H1 (cell line): ENCODE data around the gene CDCA7L. TPM values are rescaled to one million over a fixed set of nuclear protein-coding genes. Genes with fewer than 3 reads are reported as not detected.
A peak's percentile ranks its signal among the peaks of the same experiment; 100 is the strongest.

Source experiments
- CTCF ChIA-PET: fragments of 300-600 bp; sonication (Branson Sonifier 250); formaldehyde crosslinking; loops from one replicate; lab custom pipeline; 2021; ENCODE audit not compliant: partially characterized antibody; lab: Charles Lee
- POLR2A ChIA-PET: fragments of 300-600 bp; sonication (Branson Sonifier 250); formaldehyde crosslinking; loops from one replicate; lab custom pipeline; 2021; ENCODE audit warnings: inconsistent platforms; ENCODE audit not compliant: partially characterized antibody; lab: Charles Lee
- DNase-seq, 2 experiments: peaks; one replicate each; pipeline versions ENCODE4 v3.0.0 to v3.0.0-alpha.2; 2010 to 2022; ENCODE audit warnings: low spot score in 2 of 2, low read depth in 1 of 2, mixed read lengths in 1 of 2
- FAIRE-seq: peaks from 2 replicates; lab custom pipeline; 2011; peaks lifted over from hg19 to GRCh38; lab: Jason Lieb, UNC
- H2AFZ ChIP-seq: 2 replicates; pipeline ENCODE4 v1.8.1; 2012; ENCODE audit warnings: low read length, inconsistent platforms
- H2AK5ac ChIP-seq: 2 replicates; pipeline ENCODE4 v1.6.1; 2013; ENCODE audit warnings: low read depth, low read length
- H2BK120ac ChIP-seq: replicated peaks from 2 replicates; pipeline ENCODE3; 2013; ENCODE audit warnings: low read depth, low read length, inconsistent platforms
- H2BK12ac ChIP-seq: 2 replicates; pipeline ENCODE4 v1.6.1; 2013; ENCODE audit warnings: low read depth, low read length
- H2BK15ac ChIP-seq: 2 replicates; pipeline ENCODE4 v1.6.1; 2013; ENCODE audit warnings: low read length
- H2BK20ac ChIP-seq: 2 replicates; pipeline ENCODE4 v1.6.1; 2013; ENCODE audit warnings: low read length
- H2BK5ac ChIP-seq: 2 replicates; pipeline ENCODE4 v1.6.1; 2013; ENCODE audit warnings: low read depth, low read length
- H3K14ac ChIP-seq: 2 replicates; pipeline ENCODE4 v1.6.1; 2013; ENCODE audit warnings: inconsistent platforms; ENCODE audit not compliant: insufficient read length
- H3K18ac ChIP-seq: 2 replicates; pipeline ENCODE4 v1.6.1; 2013; ENCODE audit warnings: low read length; ENCODE audit errors: extremely low read depth
- H3K23ac ChIP-seq: 2 replicates; pipeline ENCODE4 v1.6.1; 2013; ENCODE audit warnings: inconsistent platforms; ENCODE audit not compliant: insufficient read length
- H3K23me2 ChIP-seq: 2 replicates; pipeline ENCODE4 v1.6.1; 2013; ENCODE audit warnings: low read depth, low read length
- H3K27ac ChIP-seq: 2 replicates; pipeline ENCODE4 v1.6.1; 2011; ENCODE audit warnings: low read depth, low read length, inconsistent platforms
- H3K27me3 ChIP-seq, 4 experiments: replicated peaks in 1 of 4; 1 replicate in 1 of 4; 2 replicates in 3 of 4; pipeline versions ENCODE4 v1.6.1 to v1.8.1; 2011 to 2013; ENCODE audit warnings: low read length in 3 of 4, mild to moderate bottlenecking in 3 of 4, inconsistent platforms in 2 of 4, mixed read lengths in 2 of 4, moderate library complexity in 1 of 4; ENCODE audit not compliant: control insufficient read depth in 3 of 4, insufficient read depth in 3 of 4; ENCODE audit errors: extremely low read depth in 1 of 4
- H3K36me3 ChIP-seq, 4 experiments: 2 replicates each; pipeline versions ENCODE4 v1.6.1 to v1.8.1; 2011 to 2013; ENCODE audit warnings: mild to moderate bottlenecking in 4 of 4, low read length in 3 of 4, moderate library complexity in 2 of 4, control low read depth in 1 of 4, inconsistent platforms in 1 of 4; ENCODE audit not compliant: insufficient read depth in 4 of 4, control insufficient read depth in 2 of 4
- H3K4ac ChIP-seq: replicated peaks from 2 replicates; pipeline ENCODE3; 2013; ENCODE audit warnings: low read length, low read depth, mixed read lengths, inconsistent platforms; ENCODE audit not compliant: insufficient read length
- H3K4me1 ChIP-seq, 4 experiments: replicated peaks in 1 of 4; 1 replicate in 1 of 4; 2 replicates in 3 of 4; pipeline versions ENCODE4 v1.6.1 to v1.8.1; 2011 to 2013; ENCODE audit warnings: low read length in 3 of 4, inconsistent platforms in 2 of 4, mixed read lengths in 1 of 4; ENCODE audit not compliant: insufficient read depth in 4 of 4, control insufficient read depth in 3 of 4
- H3K4me2 ChIP-seq, 2 experiments: 2 replicates each; pipeline versions ENCODE4 v1.6.1 to v1.8.1; 2011 to 2013; ENCODE audit warnings: low read depth in 2 of 2, low read length in 2 of 2, control low read depth in 1 of 2, inconsistent platforms in 1 of 2, mild to moderate bottlenecking in 1 of 2; ENCODE audit not compliant: insufficient read depth in 1 of 2
- H3K4me3 ChIP-seq, 4 experiments: fragments of 200-600, 300-600 bp in 1 of 4; sonication (generic), shearing (Covaris generic), sonication (Bioruptor Twin) in 1 of 4; 2 replicates each; pipeline versions ENCODE4 v1.5.1 to v1.8.1; 2011 to 2016; ENCODE audit warnings: low read length in 4 of 4, low read depth in 3 of 4, control low read depth in 2 of 4, inconsistent platforms in 2 of 4, mild to moderate bottlenecking in 2 of 4, mixed read lengths in 1 of 4, moderate library complexity in 1 of 4; ENCODE audit not compliant: insufficient read depth in 2 of 4; ENCODE audit errors: extremely low read depth in 1 of 4
- H3K56ac ChIP-seq: replicated peaks from 2 replicates; pipeline ENCODE3; 2013; ENCODE audit warnings: low read depth, mild to moderate bottlenecking, mixed read lengths, low read length, inconsistent platforms; ENCODE audit not compliant: insufficient read length
- H3K79me1 ChIP-seq: 2 replicates; pipeline ENCODE4 v1.6.1; 2013; ENCODE audit warnings: low read depth, low read length, control low read depth
- H3K79me2 ChIP-seq, 2 experiments: 2 replicates each; pipeline versions ENCODE4 v1.6.1 to v1.8.1; 2012 to 2013; ENCODE audit warnings: low read length in 2 of 2, mild to moderate bottlenecking in 2 of 2, inconsistent platforms in 1 of 2; ENCODE audit not compliant: insufficient read depth in 2 of 2, control insufficient read depth in 1 of 2
- H3K9ac ChIP-seq, 4 experiments: replicated peaks in 1 of 4; 1 replicate in 1 of 4; 2 replicates in 3 of 4; pipeline versions ENCODE4 v1.6.1 to v1.8.1; 2011 to 2013; ENCODE audit warnings: low read depth in 3 of 4, low read length in 3 of 4, control low read depth in 2 of 4, mild to moderate bottlenecking in 2 of 4, moderate library complexity in 2 of 4, inconsistent platforms in 1 of 4; ENCODE audit errors: extremely low read depth in 1 of 4
- H3K9me3 ChIP-seq, 2 experiments: 2 replicates each; pipeline versions ENCODE4 v1.6.1 to v1.8.1; 2012 to 2013; ENCODE audit warnings: mild to moderate bottlenecking in 2 of 2, moderate library complexity in 2 of 2, control low read depth in 1 of 2, inconsistent platforms in 1 of 2, low read depth in 1 of 2, low read length in 1 of 2, mixed read lengths in 1 of 2; ENCODE audit not compliant: insufficient read depth in 2 of 2
- H4K20me1 ChIP-seq, 2 experiments: replicated peaks in 1 of 2; 2 replicates each; pipeline versions ENCODE3 to v1.8.1; 2011 to 2013; ENCODE audit warnings: inconsistent platforms in 2 of 2, low read length in 2 of 2, mild to moderate bottlenecking in 1 of 2; ENCODE audit not compliant: insufficient read depth in 2 of 2, control insufficient read depth in 1 of 2
- H4K5ac ChIP-seq: 2 replicates; pipeline ENCODE4 v1.6.1; 2013; ENCODE audit warnings: low read length, low read depth, mixed read lengths, inconsistent platforms; ENCODE audit not compliant: insufficient read length
- H4K8ac ChIP-seq: 2 replicates; pipeline ENCODE4 v1.8.0; 2013; ENCODE audit warnings: mild to moderate bottlenecking, moderate library complexity, low read length, inconsistent platforms; ENCODE audit not compliant: insufficient read depth; ENCODE audit errors: extremely low read depth
- H4K91ac ChIP-seq: replicated peaks from 2 replicates; pipeline ENCODE3; 2013; ENCODE audit warnings: low read length, mixed read lengths, inconsistent platforms; ENCODE audit not compliant: insufficient read length
- CEBPB ChIP-seq: IDR thresholded peaks from 2 replicates; pipeline ENCODE4 v1.6.1; 2012; ENCODE audit warnings: low read depth, low read length
- E2F6 ChIP-seq: IDR thresholded peaks from 2 replicates; pipeline ENCODE4 v1.6.1; 2012; ENCODE audit warnings: inconsistent platforms
- WGBS, 2 experiments: shearing (Covaris generic) in 1 of 2; methylation state at CpG; one replicate each; pipeline versions ENCODE4 v1.1.6 to v1.1.7; 2013 to 2015; ENCODE audit warnings: low lambda C conversion rate in 2 of 2, mixed read lengths in 2 of 2, inconsistent platforms in 1 of 2, low coverage in 1 of 2, missing lambda C conversion rate in 1 of 2; ENCODE audit not compliant: insufficient replicate concordance in 2 of 2, insufficient coverage in 1 of 2, insufficient read length in 1 of 2; ENCODE audit errors: extremely low coverage in 1 of 2, missing lambda C conversion rate in 1 of 2; 5-methylcytosine and 5-hydroxymethylcytosine counted together
- polyA plus RNA-seq, 7 experiments: library from polyadenylated mRNA; depleted of rRNA in 3 of 7; stranded (reverse) in 5 of 7; unstranded in 2 of 7; fragments of >200 nt in 5 of 7; fragments of 200-250 nt in 2 of 7; gene quantifications; 1 replicate in 5 of 7; 2 replicates in 1 of 7; 4 replicates in 1 of 7; pipeline versions ENCODE4 v1.2.1 to v1.2.3, GENCODE V29; 2011 to 2013; ENCODE audit warnings: missing spikeins in 2 of 7, mixed read lengths in 2 of 7
- total RNA-seq: library from RNA; stranded (reverse); fragmentation: NEBNext Ultra II Directional; extraction: Animal tissue kit (Norgen Biotek cat#: 25700); gene quantifications from 2 replicates; pipeline ENCODE4 v1.2.1, GENCODE V29; 2021

The CDCA7L gene
- total and polyA plus RNA-seq, 2 of the 8 experiments (the other 6 are each of a cell fraction or from before 2014, with no cell fraction given): 93.8 to 168 TPM

- H3K4me2 ChIP-seq: peak overlapping the region; percentile 35 to 50
- no peak overlapping the region for H3K18ac ChIP-seq
- FAIRE-seq (peak; percentile 85), DNase-seq (no peak)
- no peak overlapping the region for H2BK15ac ChIP-seq
- no peaks in the 10 kb centered on the region for H3K79me1 ChIP-seq
- H2BK20ac ChIP-seq: peak overlapping the region; percentile 0; the same call in 1 of the 2 replicates
- H3K9ac ChIP-seq: no peak overlapping the region
- H3K27ac ChIP-seq: no peak overlapping the region; the same call in 1 of the 2 replicates
- H3K14ac ChIP-seq: no peak overlapping the region
- no peaks in the 10 kb centered on the region for H3K79me2 ChIP-seq
- H4K91ac ChIP-seq: peak overlapping the region; percentile 38
- H2BK12ac ChIP-seq: no peak overlapping the region
- H2AK5ac ChIP-seq: no peak overlapping the region
- H3K4me1 ChIP-seq: peaks cover 5 to 35% (median 21%) of the 10 kb centered on the region in 4 experiments
- H4K8ac ChIP-seq: no peak overlapping the region
- no peak overlapping the region for H3K56ac ChIP-seq
- no peak overlapping the region for H2AFZ ChIP-seq
- no peaks in the 10 kb centered on the region for H3K9me3 ChIP-seq
- WGBS, 2 experiments: 42% methylated on average over 6 of the region's 8 CpGs; no CpG with 5 or more reads in 1 of the 2 experiments
- no peak overlapping the region for H4K5ac ChIP-seq
- no peaks in the 10 kb centered on the region for H4K20me1 ChIP-seq
- peak overlapping the region in 1 of 4 experiments; percentile 29; a peak in 1 of 8 replicates for H3K4me3 ChIP-seq
- peak overlapping the region; percentile 67; the same call in 1 of the 2 replicates for H2BK5ac ChIP-seq
- H3K23me2 ChIP-seq: no peaks in the 10 kb centered on the region
- ChIA-PET POLR2A (interaction anchor here (1.0 kb wide), 1 partner anchor 13 kb away, joined by 3 read pairs; no protein-coding TSS in a partner anchor), CTCF (interaction anchor here (0.6 to 1.3 kb wide), 4 partner anchors 26 to 1255 kb away, joined by 3 read pairs; no protein-coding TSS in a partner anchor)
- H3K23ac ChIP-seq: no peak overlapping the region
- no peak overlapping the region for H2BK120ac ChIP-seq
- H3K27me3 ChIP-seq: no peaks in the 10 kb centered on the region
- H3K36me3 ChIP-seq: no peaks in the 10 kb centered on the region
- no peak overlapping the region for H3K4ac ChIP-seq
- TF ChIP-seq E2F6: no peak
- peak; percentile 97 for TF ChIP-seq CEBPB
Observed at GRCh38 chr7:21867816-21868575, 77.7 kb downstream of the CDCA7L start.
